OCI-M2 (cell line): ENCODE data around the gene PIGBOS1.

Experiments used
- DNase-seq: peaks from one replicate; lab custom pipeline; 2025; ENCODE audit not compliant: unreplicated experiment; lab: John Stamatoyannopoulos, UW

Gene PIGBOS1

DNA sequence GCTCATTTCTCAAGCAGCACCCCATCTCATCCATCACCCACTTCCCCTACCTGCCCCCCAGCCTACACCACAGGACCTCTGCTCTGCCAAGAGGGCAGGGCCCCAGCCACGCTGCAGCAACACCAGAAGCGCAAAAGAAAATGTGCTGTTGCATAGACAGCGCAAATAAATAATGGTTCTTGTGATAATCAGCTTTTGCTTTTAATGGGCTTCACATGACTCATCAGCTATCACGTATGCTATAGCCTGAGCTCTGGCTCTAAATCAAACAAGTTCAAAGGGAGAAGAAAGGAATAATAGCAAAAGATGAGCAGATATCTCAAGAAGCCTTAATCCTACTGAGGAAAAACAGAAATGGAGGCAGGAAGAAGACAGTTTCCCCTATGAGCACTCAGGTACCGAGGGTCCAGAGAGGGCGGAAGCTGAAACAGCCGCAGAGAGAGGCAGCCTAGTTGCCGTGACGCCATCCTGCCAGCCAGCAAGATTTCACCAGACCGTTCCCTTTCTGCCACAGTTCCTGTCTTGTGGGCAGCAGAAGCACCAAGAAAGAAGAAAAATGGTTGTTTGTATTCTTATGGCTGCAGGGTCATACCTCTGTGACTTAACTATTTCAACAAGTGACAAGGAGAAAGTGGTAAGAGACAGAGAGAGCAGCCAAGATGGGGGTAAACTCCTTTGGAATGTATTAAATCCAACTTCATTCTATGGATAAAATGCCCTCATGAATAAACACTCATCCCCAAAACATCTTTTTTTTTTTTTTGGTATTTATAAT lies 51.3 kb downstream of the PIGBOS1 start:
- no peak for DNase-seq
